A673 (cell line): ENCODE measurements around the gene CCK.

Source experiments
- CTCF ChIP-seq: fragments of 300-800, 200-600 bp; sonication (generic); conservative IDR thresholded peaks from 2 replicates; pipeline ENCODE4 v1.5.1; 2017; ENCODE audit warnings: low read depth, mild to moderate bottlenecking, antibody characterized with exemption, low read length, moderate library complexity, mixed read lengths
- EZH2 ChIP-seq: fragments of 200-600 bp; sonication (generic); IDR thresholded peaks from 2 replicates; pipeline ENCODE4 v1.6.1; 2017; ENCODE audit warnings: borderline replicate concordance, low read depth, mild to moderate bottlenecking, mixed read lengths, antibody characterized with exemption, low read length; ENCODE audit not compliant: poor library complexity, severe bottlenecking

- TF ChIP-seq EZH2 (no peak), CTCF (no peak)
Observed at GRCh38 chr3:42290966-42291714, 25.2 kb upstream of the CCK start.
